Loucy (cell line): ENCODE results near the gene CENPP.
A peak's percentile ranks its signal among the peaks of the same experiment; 100 is the strongest.

Experiments used
- H2AFZ ChIP-seq: fragments of 200-600 bp; sonication (generic); 2 replicates; pipeline ENCODE4 v1.6.0; 2016; ENCODE audit warnings: antibody characterized with exemption, mild to moderate bottlenecking, low read length, moderate library complexity
- H3F3A ChIP-seq: fragments of 200-600 bp; 2 replicates; pipeline ENCODE4 v1.6.0; 2016; ENCODE audit warnings: antibody characterized with exemption, low read depth, mild to moderate bottlenecking
- H3K27me3 ChIP-seq: fragments of 200-600 bp; sonication (generic); 2 replicates; pipeline ENCODE4 v1.6.1; 2014; ENCODE audit warnings: low read length, mild to moderate bottlenecking; ENCODE audit not compliant: insufficient read depth, poor library complexity, severe bottlenecking
- H3K36me3 ChIP-seq: fragments of 200-600 bp; sonication (generic); 2 replicates; pipeline ENCODE4 v1.6.1; 2016; ENCODE audit warnings: low read length; ENCODE audit not compliant: insufficient read depth
- H3K4me1 ChIP-seq: fragments of 200-600 bp; sonication (generic); 2 replicates; pipeline ENCODE4 v1.5.1; 2014; ENCODE audit warnings: low read length, mild to moderate bottlenecking; ENCODE audit not compliant: insufficient read depth, poor library complexity, severe bottlenecking
- H3K4me2 ChIP-seq: fragments of 200-600 bp; sonication (generic); 2 replicates; pipeline ENCODE4 v1.6.0; 2014; ENCODE audit warnings: antibody characterized with exemption, low read length, low read depth, mild to moderate bottlenecking; ENCODE audit not compliant: poor library complexity, severe bottlenecking
- H3K4me3 ChIP-seq: fragments of 200-600 bp; sonication (generic); 2 replicates; pipeline ENCODE4 v1.5.1; 2014; ENCODE audit warnings: low read length, mild to moderate bottlenecking, mixed read lengths; ENCODE audit not compliant: poor library complexity, severe bottlenecking
- H3K79me2 ChIP-seq: fragments of 200-600 bp; sonication (generic); 2 replicates; pipeline ENCODE4 v1.6.1; 2014; ENCODE audit warnings: low read length; ENCODE audit not compliant: insufficient read depth
- H3K9ac ChIP-seq: fragments of 200-600 bp; sonication (generic); 2 replicates; pipeline ENCODE4 v1.6.0; 2014; ENCODE audit warnings: mild to moderate bottlenecking, low read depth, low read length, moderate library complexity; ENCODE audit not compliant: poor library complexity, severe bottlenecking
- H3K9me2 ChIP-seq: fragments of 200-600 bp; sonication (generic); replicated peaks from 2 replicates; pipeline ENCODE4 v1.6.1; 2016; ENCODE audit warnings: low read depth, low read length, mixed read lengths
- H3K9me3 ChIP-seq: fragments of 200-600 bp; sonication (generic); 2 replicates; pipeline ENCODE4 v1.6.1; 2014; ENCODE audit warnings: mild to moderate bottlenecking, antibody characterized with exemption, low read length, low read depth; ENCODE audit not compliant: insufficient read depth
- H4K20me1 ChIP-seq: fragments of 200-600 bp; sonication (generic); 2 replicates; pipeline ENCODE4 v1.6.0; 2014; ENCODE audit warnings: antibody characterized with exemption, low read length, mild to moderate bottlenecking; ENCODE audit not compliant: insufficient read depth, poor library complexity, severe bottlenecking
- EZH2phosphoT487 ChIP-seq: fragments of 200-600 bp; IDR thresholded peaks from 2 replicates; pipeline ENCODE4 v1.6.1; 2018; ENCODE audit warnings: antibody characterized with exemption, mild to moderate bottlenecking, moderate library complexity, borderline replicate concordance
- TF ChIP-seq, protein P1 (sequence below): fragments of 200-600 bp; sonication (generic); conservative IDR thresholded peaks from 2 replicates; pipeline ENCODE4 v1.5.1; 2014; ENCODE audit warnings: mild to moderate bottlenecking, antibody characterized with exemption, low read length

Gene CENPP

DNA sequence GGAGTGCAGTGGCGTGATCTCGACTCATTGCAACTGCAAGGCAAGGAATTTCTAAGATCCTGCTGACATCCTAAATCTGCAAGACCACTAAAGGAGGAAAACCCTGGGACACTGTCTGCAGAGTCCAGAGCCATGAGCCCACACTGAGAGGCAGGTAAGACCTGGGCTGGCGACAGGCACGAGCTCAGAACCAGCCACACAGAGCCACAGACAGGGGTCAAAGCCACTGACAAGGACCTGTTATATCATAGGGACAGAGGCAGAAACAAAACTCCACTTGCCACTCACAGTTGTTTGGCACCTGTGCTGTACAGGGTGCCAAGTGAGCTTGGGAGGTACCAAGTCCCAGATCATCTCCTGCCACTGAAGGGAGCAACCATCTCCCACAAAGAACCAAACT, 310.0 kb downstream of the CENPP start:
- Histone ChIP-seq H3K79me2 (no peaks in the 10 kb centered on the region), H3K9ac (no peak overlapping the region), H3K4me1 (no peaks in the 10 kb centered on the region), H3K36me3 (peaks cover 81% of the 10 kb centered on the region; the same call in 1 of the 2 replicates), H2AFZ (no peak overlapping the region), H3K4me3 (no peak overlapping the region), H3K27me3 (no peaks in the 10 kb centered on the region), H3K9me2 (no peaks in the 10 kb centered on the region), H3F3A (no peaks in the 10 kb centered on the region), H3K4me2 (no peak overlapping the region), H4K20me1 (no peaks in the 10 kb centered on the region), H3K9me3 (no peaks in the 10 kb centered on the region)
- TF ChIP-seq, protein P1, sequence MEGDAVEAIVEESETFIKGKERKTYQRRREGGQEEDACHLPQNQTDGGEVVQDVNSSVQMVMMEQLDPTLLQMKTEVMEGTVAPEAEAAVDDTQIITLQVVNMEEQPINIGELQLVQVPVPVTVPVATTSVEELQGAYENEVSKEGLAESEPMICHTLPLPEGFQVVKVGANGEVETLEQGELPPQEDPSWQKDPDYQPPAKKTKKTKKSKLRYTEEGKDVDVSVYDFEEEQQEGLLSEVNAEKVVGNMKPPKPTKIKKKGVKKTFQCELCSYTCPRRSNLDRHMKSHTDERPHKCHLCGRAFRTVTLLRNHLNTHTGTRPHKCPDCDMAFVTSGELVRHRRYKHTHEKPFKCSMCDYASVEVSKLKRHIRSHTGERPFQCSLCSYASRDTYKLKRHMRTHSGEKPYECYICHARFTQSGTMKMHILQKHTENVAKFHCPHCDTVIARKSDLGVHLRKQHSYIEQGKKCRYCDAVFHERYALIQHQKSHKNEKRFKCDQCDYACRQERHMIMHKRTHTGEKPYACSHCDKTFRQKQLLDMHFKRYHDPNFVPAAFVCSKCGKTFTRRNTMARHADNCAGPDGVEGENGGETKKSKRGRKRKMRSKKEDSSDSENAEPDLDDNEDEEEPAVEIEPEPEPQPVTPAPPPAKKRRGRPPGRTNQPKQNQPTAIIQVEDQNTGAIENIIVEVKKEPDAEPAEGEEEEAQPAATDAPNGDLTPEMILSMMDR, result no peak
- no peak for TF ChIP-seq EZH2phosphoT487

DNA sequence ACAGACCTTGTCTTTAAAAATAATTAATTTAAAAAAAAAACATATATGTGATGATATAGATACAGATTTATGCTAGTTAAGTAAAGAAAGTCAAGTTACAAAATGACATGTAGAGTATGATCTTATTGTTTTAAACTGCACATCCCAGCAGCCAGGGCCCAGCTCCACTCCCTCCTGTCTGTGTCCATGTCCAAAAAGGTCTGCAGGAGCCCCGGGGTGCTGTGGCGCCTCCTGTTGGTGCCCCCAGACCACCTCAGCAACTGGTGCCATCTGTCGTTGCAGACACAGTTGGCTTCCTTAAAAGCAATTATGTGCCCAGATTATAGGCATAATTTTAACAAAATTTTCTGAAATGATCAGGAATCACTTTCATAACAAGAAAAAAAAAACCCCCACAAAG, 310.9 kb downstream of the CENPP start:
- H3K36me3 ChIP-seq, result peaks cover 84% of the 10 kb centered on the region; the same call in 1 of the 2 replicates

DNA sequence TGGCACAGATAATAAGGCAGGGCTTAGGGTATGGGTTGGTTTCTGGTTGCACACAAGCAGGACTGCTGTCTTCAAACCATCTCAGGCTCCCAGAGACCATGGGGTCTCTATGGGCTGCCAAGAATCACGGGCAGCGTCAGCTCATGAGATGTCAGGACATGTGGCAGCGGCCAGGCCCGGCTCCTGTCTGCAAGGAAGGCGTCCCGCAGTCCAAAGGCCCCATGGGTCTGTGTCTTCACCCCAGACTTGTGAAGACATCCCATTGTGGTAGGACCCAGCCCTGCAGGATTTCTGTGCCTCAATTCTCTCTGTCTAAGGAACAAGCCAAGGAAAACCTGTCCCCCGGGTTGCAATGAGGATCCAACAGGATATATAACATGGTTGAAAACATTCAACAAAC, 311.6 kb downstream of the CENPP start:
- Histone ChIP-seq H3K79me2 (no peaks in the 10 kb centered on the region), H3K4me3 (no peak overlapping the region), H3K9me2 (no peaks in the 10 kb centered on the region), H3K4me2 (no peak overlapping the region), H3K27me3 (no peaks in the 10 kb centered on the region), H3K9ac (no peak overlapping the region), H4K20me1 (no peaks in the 10 kb centered on the region), H3F3A (no peaks in the 10 kb centered on the region), H3K4me1 (no peaks in the 10 kb centered on the region), H3K36me3 (peaks cover 84% of the 10 kb centered on the region; the same call in 1 of the 2 replicates), H2AFZ (no peak overlapping the region), H3K9me3 (no peaks in the 10 kb centered on the region)
- TF ChIP-seq EZH2phosphoT487, result no peak
- TF ChIP-seq, protein P1, result no peak

More for the DNA sequence above, 310.9 kb downstream of the CENPP start:
- Histone ChIP-seq H3K79me2 (no peaks in the 10 kb centered on the region), H2AFZ (no peak overlapping the region), H3F3A (no peaks in the 10 kb centered on the region), H3K4me2 (no peak overlapping the region), H3K9me2 (no peaks in the 10 kb centered on the region), H3K9me3 (no peaks in the 10 kb centered on the region), H3K4me3 (no peak overlapping the region), H3K27me3 (no peaks in the 10 kb centered on the region), H4K20me1 (no peaks in the 10 kb centered on the region), H3K4me1 (no peaks in the 10 kb centered on the region), H3K9ac (no peak overlapping the region)
- TF ChIP-seq, protein P1, result peak; percentile 31; the same call in 1 of the 2 replicates
- no peak for TF ChIP-seq EZH2phosphoT487
